ENCODE measurements around the gene ZNF92.
"Not testable (repeated sequence)": the region's sequence is repeated elsewhere in the genome, so short reads cannot be mapped to it uniquely, and the experiment has no call there.

The ZNF92 gene

GRCh38 chr7:65397730-65398142 is 24.1 kb downstream of the ZNF92 start:
- TF ChIP-seq CTCF (conservative IDR thresholded peaks at IDR 0.05; ENCODE audit: low read depth, low read length): peak; percentile 14
- no peak overlapping the region for H3K4me3 ChIP-seq (ENCODE audit: low read depth, low read length)
- peak; percentile 68 for DNase-seq (ENCODE audit: low read depth)

DNA sequence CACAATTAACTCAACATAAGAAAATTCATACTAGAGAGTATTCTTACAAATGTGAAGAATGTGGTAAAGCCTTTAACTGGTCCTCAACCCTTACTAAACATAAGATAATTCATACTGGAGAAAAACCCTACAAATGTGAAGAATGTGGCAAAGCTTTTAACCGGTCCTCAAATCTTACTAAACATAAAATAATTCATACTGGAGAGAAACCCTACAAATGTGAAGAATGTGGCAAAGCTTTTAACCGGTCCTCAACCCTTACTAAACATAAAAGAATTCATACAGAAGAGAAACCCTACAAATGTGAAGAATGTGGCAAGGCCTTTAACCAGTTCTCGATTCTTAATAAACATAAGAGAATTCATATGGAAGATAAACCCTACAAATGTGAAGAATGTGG is 25.0 kb downstream of the ZNF92 start:
- not testable (repeated sequence) for H3K4me3 ChIP-seq (ENCODE audit: low read depth, low read length)
- peak; percentile 19 for DNase-seq (ENCODE audit: low read depth)

DNA sequence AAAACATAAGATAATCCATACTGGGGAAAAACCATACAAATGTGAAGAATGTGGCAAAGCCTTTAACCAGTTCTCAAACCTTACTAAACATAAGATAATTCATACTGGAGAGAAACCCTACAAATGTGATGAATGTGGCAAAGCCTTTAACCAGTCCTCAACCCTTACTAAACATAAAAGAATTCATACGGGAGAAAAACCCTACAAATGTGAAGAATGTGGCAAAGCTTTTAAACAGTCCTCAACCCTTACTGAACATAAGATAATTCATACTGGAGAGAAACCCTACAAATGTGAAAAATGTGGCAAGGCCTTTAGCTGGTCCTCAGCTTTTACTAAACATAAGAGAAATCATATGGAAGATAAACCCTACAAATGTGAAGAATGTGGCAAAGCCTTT is 25.4 kb downstream of the ZNF92 start:
- not testable (repeated sequence) for DNase-seq (ENCODE audit: low read depth); H3K4me3 ChIP-seq (ENCODE audit: low read depth, low read length)

DNA sequence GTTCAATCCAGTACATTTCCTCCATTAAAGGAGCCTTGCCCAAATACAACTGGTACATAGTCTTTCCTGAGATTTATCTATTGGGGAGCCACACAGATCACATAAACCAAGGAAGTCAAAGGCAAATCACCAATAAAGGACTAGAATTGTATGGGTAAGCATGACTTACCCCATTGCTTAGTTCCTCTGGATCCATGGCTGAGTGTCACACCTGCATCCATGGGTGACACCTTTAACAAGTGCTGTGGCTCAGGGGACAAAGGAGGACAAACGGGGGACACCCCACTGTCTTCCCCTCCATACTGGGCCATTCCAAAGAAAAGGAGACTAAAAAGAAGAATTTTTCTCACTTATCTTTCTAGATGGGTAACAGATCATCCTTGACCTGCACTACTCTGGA is 30.4 kb downstream of the ZNF92 start:
- no peak for DNase-seq (ENCODE audit: low read depth)
- no peak for TF ChIP-seq CTCF (conservative IDR thresholded peaks at IDR 0.05; ENCODE audit: low read depth, low read length)
- H3K4me3 ChIP-seq (ENCODE audit: low read depth, low read length): no peak overlapping the region

DNA sequence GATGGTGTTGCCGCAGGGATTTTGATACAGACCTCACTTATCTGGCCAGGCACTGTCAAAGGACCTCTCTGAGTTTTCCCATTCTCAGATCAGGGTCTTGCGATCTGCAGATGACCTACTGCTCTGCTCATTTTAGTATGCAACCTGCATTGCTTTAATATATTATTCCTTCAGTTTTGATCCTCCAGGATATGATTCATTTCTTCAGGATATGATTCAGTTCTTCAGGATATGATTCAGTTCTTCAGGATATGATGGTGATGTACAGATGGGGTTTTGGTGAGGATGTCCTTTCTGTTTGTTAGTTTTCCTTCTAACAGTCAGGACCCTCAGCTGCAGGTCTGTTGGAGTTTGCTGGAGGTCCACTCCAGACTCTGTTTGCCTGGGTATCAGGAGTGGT is 33.1 kb downstream of the ZNF92 start:
- not testable (repeated sequence) for DNase-seq (ENCODE audit: low read depth)

GRCh38 chr7:65409363-65409762 is 35.7 kb downstream of the ZNF92 start:
- H3K4me3 ChIP-seq (ENCODE audit: low read depth, low read length): no peak overlapping the region
- DNase-seq (ENCODE audit: low read depth): no peak
- no peak for TF ChIP-seq CTCF (conservative IDR thresholded peaks at IDR 0.05; ENCODE audit: low read depth, low read length)

More for the DNA sequence above, 33.1 kb downstream of the ZNF92 start:
- H3K4me3 ChIP-seq (ENCODE audit: low read depth, low read length): not testable (repeated sequence)

DNA sequence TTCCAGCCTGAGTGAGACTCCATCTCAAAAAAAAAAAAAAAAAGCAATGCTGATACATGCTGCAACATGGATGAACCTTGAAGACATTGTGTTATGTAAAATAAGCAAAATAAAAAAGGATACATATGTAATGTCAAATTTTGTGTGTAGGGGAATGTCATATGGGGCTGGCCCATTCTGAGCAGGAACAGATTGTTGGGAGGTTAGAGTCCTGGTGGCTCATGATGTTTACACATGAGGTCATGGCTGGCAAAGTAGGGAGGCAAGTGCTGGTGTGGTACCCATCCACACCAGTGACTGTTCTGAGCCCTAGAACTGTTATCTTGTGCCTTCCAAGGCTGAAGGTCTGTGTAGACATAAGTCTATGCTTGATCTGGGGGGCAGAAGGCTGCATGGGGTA is 37.6 kb downstream of the ZNF92 start:
- no peak for TF ChIP-seq CTCF (conservative IDR thresholded peaks at IDR 0.05; ENCODE audit: low read depth, low read length)
- no peak overlapping the region for H3K4me3 ChIP-seq (ENCODE audit: low read depth, low read length)
- DNase-seq (ENCODE audit: low read depth): no peak

DNA sequence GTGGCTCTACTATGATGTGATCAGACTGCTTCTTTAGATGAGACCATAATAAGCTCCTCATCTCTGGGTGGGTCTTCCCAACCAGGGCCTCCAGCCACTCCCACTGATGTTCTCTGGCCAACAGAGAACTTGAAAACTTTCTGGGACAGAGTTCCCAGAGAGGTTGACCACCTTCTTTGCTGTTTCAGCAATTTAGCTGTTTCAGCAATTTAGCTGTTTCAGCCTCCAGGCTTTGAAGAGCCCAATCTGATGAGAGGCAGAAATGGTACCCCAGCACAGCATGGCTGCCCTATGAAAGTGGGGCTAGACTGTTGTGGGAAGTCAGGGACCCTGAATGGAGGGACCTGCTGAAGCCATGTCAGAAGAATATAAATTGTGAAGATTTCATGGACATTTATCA is 49.0 kb downstream of the ZNF92 start:
- TF ChIP-seq CTCF (conservative IDR thresholded peaks at IDR 0.05; ENCODE audit: low read depth, low read length): no peak
- no peak for DNase-seq (ENCODE audit: low read depth)
- no peak overlapping the region for H3K4me3 ChIP-seq (ENCODE audit: low read depth, low read length)

DNA sequence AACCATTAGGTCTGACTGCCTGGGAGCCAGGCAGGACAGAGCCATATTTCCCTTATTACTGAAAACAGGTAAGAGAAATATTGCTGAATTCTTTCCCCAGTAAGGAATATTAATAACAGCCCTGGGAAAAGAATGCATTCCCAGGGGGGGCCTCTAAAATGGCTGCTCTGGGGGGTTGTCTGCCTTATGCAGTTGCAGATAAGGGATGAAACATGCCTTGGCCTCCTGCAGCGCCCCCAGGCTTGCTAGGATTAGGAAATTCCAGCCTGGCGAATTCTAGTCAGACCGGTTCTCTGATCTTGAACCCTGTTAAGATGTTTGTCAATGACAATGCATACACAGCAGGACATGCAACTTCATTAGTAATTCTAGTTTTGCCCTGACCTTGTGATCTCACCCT is 49.6 kb downstream of the ZNF92 start:
- H3K4me3 ChIP-seq (ENCODE audit: low read depth, low read length); DNase-seq (ENCODE audit: low read depth): not testable (repeated sequence)

Data from choroid plexus epithelial cell (primary cell).